Lower leg skin (tissue), 4 donors: ENCODE data around the gene PRKAA1. TPM values are rescaled to one million over a fixed set of nuclear protein-coding genes. Genes with fewer than 3 reads are reported as not detected.
"Not testable (repeated sequence)": the region's sequence is repeated elsewhere in the genome, so short reads cannot be mapped to it uniquely, and the experiment has no call there.

Experiments used
- DNase-seq, 2 donors: peaks; one replicate each; pipeline ENCODE4 v3.0.0-alpha.2; 2019; ENCODE audit warnings: low spot score in 2 of 2
- H3K4me3 ChIP-seq: fragments of 200-600 bp; sonication (generic); 2 replicates; pipeline ENCODE4 v1.5.1; 2017; ENCODE audit warnings: mild to moderate bottlenecking, low read depth; ENCODE audit not compliant: poor library complexity, severe bottlenecking
- POLR2A ChIP-seq, 2 donors: fragments of 450-650 bp; IDR thresholded peaks; one replicate each; pipeline ENCODE4 v1.6.1; 2016 to 2017; ENCODE audit warnings: antibody characterized with exemption in 2 of 2, mild to moderate bottlenecking in 1 of 2, moderate library complexity in 1 of 2
- WGBS, 2 donors: methylation state at CpG; one replicate each; pipeline ENCODE4 v1.1.5; 2018; 5-methylcytosine and 5-hydroxymethylcytosine counted together
- intact Hi-C: fragments of 100-400 bp; cut with DNase I; formaldehyde crosslinking; loops from one replicate; pipeline ENCODE4 v1.15.0; 2023; ENCODE audit warnings: low total_unique reads
- total RNA-seq, 4 donors: library from RNA; depleted of rRNA; stranded (reverse); fragments of >200 nt; gene quantifications; one replicate each; pipeline ENCODE4 v1.1.0, GENCODE V29; 2016
- TF ChIP-seq, protein P1 (sequence below), 3 donors: fragments of 450-650 bp; IDR thresholded peaks; one replicate each; pipeline ENCODE4 v1.5.1; 2016; ENCODE audit warnings: antibody characterized with exemption in 3 of 3, mild to moderate bottlenecking in 3 of 3, moderate library complexity in 2 of 3

PRKAA1 gene
- total RNA-seq, 4 donors from 2014 or later = 44.8 to 60.0 (median 54.9) TPM

DNA sequence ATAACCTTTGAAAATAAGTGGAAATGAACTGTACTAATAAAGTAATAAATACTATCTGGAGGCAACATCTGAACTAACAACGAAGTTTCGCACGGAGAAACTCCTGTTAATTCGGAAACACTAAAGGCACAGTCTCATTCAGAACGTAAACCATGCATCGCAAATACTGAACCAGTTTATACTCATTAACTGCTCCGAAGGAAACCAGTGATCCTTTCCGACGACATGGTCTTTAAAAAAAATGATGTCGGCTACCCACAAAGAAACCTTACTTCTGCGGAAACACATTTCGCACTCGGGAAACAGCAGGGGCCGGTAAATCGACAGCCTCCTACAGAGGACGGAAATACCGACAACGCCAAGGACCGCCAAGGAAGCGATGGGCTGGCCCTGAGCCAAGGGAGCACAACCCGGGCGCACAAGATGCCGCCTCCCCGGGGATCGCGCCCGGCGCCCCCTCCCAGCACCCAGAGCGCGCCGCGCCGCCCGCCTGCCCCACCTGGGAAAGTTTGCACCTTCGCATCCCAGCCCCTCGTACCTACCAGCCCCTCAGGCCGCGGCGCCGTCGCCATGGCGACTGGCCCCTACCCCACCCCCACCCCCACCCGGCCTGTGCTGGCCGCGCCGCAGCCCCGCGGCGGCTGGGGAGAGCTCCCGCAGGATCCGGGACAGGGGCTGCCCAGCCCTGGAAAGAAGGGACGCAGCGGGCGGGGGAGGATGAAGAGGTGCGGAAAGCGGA, 732 bp downstream of the PRKAA1 start:
- 0% methylated on average over 20 to 40 of the region's 56 CpGs for WGBS, 2 donors
- TF ChIP-seq, protein P1, sequence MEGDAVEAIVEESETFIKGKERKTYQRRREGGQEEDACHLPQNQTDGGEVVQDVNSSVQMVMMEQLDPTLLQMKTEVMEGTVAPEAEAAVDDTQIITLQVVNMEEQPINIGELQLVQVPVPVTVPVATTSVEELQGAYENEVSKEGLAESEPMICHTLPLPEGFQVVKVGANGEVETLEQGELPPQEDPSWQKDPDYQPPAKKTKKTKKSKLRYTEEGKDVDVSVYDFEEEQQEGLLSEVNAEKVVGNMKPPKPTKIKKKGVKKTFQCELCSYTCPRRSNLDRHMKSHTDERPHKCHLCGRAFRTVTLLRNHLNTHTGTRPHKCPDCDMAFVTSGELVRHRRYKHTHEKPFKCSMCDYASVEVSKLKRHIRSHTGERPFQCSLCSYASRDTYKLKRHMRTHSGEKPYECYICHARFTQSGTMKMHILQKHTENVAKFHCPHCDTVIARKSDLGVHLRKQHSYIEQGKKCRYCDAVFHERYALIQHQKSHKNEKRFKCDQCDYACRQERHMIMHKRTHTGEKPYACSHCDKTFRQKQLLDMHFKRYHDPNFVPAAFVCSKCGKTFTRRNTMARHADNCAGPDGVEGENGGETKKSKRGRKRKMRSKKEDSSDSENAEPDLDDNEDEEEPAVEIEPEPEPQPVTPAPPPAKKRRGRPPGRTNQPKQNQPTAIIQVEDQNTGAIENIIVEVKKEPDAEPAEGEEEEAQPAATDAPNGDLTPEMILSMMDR (IDR thresholded peaks at IDR 0.05) = no peak
- intact Hi-C loops = no loop called here
- peak; percentile 52 to 95 for DNase-seq
- peak overlapping the region; percentile 95 for H3K4me3 ChIP-seq

DNA sequence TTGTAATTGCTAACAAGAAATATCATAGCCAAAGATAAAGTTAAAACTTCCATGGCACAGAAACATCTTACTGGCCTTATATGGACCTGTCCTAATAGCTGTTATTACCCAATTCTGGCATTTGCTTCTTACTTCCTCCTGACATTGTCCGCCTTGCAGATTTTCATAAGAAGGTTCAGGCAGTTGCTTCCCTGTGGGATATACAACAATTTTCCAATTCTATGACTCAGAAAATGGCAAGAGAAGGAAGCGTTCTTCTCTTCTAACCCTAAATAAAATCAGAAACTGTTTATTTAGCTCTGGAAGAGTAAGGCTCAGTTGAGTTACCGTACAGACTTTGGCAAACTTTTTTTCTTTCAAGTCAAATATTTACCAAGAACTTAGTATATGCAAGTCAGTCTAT, 1.7 kb downstream of the PRKAA1 start:
- intact Hi-C loops = no loop called here
- no peak overlapping the region for H3K4me3 ChIP-seq
- no peak for TF ChIP-seq POLR2A (IDR thresholded peaks at IDR 0.05)
- TF ChIP-seq, protein P1 (IDR thresholded peaks at IDR 0.05) = no peak
- WGBS, 2 donors = 26 to 35% methylated on average over 3 of the region's 3 CpGs
- DNase-seq = peak in 1 of 2 donors; percentile 16

- intact Hi-C loops, DNase-seq, H3K4me3 ChIP-seq: not testable (repeated sequence)
- 81 to 88% methylated on average over 3 of the region's 3 CpGs for WGBS, 2 donors
Measured at GRCh38 chr5:40794877-40795276, 3.3 kb downstream of the PRKAA1 start.

- DNase-seq, H3K4me3 ChIP-seq, intact Hi-C loops: not testable (repeated sequence)
Measured at GRCh38 chr5:40794340-40794739, 3.8 kb downstream of the PRKAA1 start.

DNA sequence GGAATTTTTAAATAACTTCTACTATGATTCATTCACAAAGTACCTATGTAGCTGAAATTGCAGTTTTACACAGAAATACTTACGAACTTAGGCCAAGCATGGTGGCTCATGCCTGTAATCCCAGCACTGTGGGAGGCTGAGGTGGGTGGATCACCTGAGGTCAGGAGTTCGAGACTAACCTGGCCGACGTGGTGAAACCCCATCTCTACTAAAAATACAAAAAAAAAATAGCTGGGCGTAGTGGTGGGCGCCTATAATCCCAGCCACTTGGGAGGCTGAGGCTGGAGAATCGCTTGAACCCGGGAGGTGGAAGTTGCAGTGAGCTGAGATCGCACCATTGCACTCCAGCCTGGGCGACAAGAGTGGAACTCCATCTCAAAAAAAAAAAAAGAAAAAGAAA, 5.5 kb downstream of the PRKAA1 start:
- WGBS, 2 donors = 92 to 96% methylated on average over 10 of the region's 10 CpGs

DNA sequence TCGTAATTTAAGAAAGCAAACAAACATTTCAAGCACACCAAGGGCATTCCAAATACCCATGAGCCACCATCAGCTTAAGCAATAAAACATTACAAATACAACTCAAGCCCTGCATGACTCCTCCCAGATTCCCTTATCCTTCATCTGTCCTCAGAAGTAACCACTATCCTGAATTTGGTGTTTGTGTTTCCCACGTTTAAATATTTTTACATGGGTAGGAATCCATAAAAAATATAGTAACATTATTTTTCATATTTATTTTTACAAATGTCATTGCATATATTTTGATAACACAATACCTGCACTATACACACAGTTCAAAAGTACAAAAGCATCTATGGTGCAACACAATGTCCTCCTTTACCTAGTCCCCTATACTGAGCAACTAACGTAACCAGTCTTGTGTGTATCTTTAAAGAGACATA, 6.4 kb downstream of the PRKAA1 start:
- intact Hi-C loops = no loop called here
- no peak for DNase-seq
- WGBS, 2 donors = 54 to 63% methylated on average over 3 of the region's 3 CpGs
- H3K4me3 ChIP-seq = no peak overlapping the region
- TF ChIP-seq, protein P1 (IDR thresholded peaks at IDR 0.05) = no peak
- TF ChIP-seq POLR2A (IDR thresholded peaks at IDR 0.05) = no peak

More for the DNA sequence above, 5.5 kb downstream of the PRKAA1 start:
- H3K4me3 ChIP-seq, intact Hi-C loops, DNase-seq: not testable (repeated sequence)

GRCh38 chr5:40790947-40791593, 7.1 kb downstream of the PRKAA1 start:
- intact Hi-C loops = no loop called here
- no peak for TF ChIP-seq POLR2A (IDR thresholded peaks at IDR 0.05)
- TF ChIP-seq, protein P1 (IDR thresholded peaks at IDR 0.05) = no peak
- 81 to 87% methylated on average over 3 of the region's 3 CpGs for WGBS, 2 donors
- no peak for DNase-seq
- H3K4me3 ChIP-seq = no peak overlapping the region

DNA sequence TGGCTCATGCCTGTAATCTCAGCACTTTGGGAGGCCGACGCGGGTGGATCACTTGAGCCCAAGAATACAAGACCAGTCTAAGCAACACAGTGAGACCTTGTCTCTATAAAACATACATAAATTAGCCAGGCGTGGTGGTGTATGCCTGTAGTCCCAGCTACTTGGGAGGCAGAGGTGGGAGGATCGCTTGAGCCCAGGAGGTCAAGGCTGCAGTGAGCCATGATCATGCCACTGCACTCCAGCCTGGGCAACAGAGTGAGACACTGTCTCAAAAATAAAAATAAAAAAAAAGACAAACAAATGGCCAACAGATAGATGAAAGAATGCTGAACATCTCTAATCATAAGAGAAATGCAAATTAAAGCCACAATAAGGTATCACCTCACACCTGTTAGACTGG, 9.2 kb downstream of the PRKAA1 start:
- WGBS, 2 donors = 96 to 99% methylated on average over 5 of the region's 5 CpGs
- intact Hi-C loops = not testable (repeated sequence)

More for the DNA sequence above, 9.2 kb downstream of the PRKAA1 start:
- not testable (repeated sequence) for DNase-seq, H3K4me3 ChIP-seq
